Mesodermal cell (in vitro differentiated cells): Measurements from ENCODE around the gene INSM2.
A peak's percentile ranks its signal among the peaks of the same experiment; 100 is the strongest.

Source experiments
- H3K27ac ChIP-seq: 2 replicates; pipeline ENCODE4 v1.7.0; 2013; ENCODE audit warnings: mild to moderate bottlenecking, low read depth, low read length, moderate library complexity; ENCODE audit not compliant: severe bottlenecking
- H3K36me3 ChIP-seq: 2 replicates; pipeline ENCODE4 v1.7.1; 2013; ENCODE audit warnings: mild to moderate bottlenecking, low read length, moderate library complexity; ENCODE audit not compliant: control insufficient read depth, insufficient read depth
- H3K4me1 ChIP-seq: one replicate; pipeline ENCODE4 v1.7.1; 2013; ENCODE audit warnings: mild to moderate bottlenecking, low read length; ENCODE audit not compliant: insufficient read depth, control insufficient read depth, poor library complexity, severe bottlenecking
- H3K4me3 ChIP-seq: 2 replicates; pipeline ENCODE4 v1.7.0; 2013; ENCODE audit warnings: low read length, control low read depth, mild to moderate bottlenecking; ENCODE audit not compliant: insufficient read depth, poor library complexity, severe bottlenecking; ENCODE audit errors: extremely low read depth
- H3K9me3 ChIP-seq: 2 replicates; pipeline ENCODE4 v1.7.1; 2013; ENCODE audit warnings: mild to moderate bottlenecking, low read length, moderate library complexity; ENCODE audit not compliant: control insufficient read depth
- WGBS, 2 experiments: methylation state at CpG; one replicate each; pipeline ENCODE4 v1.1.5; 2013; ENCODE audit warnings: missing lambda C conversion rate in 2 of 2; ENCODE audit not compliant: insufficient coverage in 2 of 2; 5-methylcytosine and 5-hydroxymethylcytosine counted together

INSM2 gene

DNA sequence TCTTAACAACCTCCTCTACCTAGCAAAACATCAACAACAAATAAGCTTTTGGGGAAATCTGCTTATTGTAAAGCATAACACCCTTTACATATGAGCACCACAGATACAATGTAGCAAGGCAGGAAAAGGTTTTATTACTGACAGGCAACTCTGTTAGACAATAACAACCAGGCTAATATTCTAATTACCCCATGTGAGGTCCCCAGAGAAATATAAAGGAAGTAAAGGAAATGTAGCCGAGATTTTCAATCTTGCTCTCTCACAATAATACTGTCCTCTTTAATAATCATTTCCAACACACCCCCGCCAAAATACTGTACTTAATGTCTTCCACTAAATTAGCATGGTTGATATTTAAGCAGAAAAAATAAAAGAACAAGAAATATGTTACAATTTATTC, 14.0 kb upstream of the INSM2 start:
- no CpG with 5 or more reads among the region's 2 CpGs for WGBS, 2 experiments
- Histone ChIP-seq H3K4me1 (no peaks in the 10 kb centered on the region), H3K36me3 (no peaks in the 10 kb centered on the region)

DNA sequence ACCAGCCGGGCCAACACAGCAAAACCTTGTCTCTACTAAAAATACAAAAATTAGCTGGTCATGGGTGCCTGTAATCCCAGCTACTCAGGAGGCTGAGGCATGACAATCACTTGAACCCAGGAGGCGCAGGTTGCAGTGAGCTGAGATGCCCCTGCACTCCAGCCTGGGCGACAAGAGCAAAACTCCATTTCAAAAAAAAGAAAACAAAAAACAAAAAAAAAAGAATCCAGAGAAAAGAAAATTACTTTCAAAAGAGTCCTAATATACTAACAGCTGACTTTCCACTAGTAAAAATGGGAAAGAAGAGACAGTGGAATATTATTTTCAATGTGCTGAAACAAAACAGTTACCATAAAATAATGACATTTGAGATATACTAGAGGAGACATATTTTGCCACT, 8.3 kb upstream of the INSM2 start:
- Histone ChIP-seq H3K27ac (no peak overlapping the region), H3K9me3 (no peaks in the 10 kb centered on the region), H3K4me1 (peaks cover under 1% of the 10 kb centered on the region), H3K36me3 (no peaks in the 10 kb centered on the region), H3K4me3 (no peak overlapping the region)
- 83% methylated on average over 2 of the region's 3 CpGs; no CpG with 5 or more reads in 1 of the 2 experiments for WGBS, 2 experiments

More for the DNA sequence above, 14.0 kb upstream of the INSM2 start:
- Histone ChIP-seq H3K4me3 (no peak overlapping the region), H3K9me3 (no peaks in the 10 kb centered on the region), H3K27ac (no peak overlapping the region)

DNA sequence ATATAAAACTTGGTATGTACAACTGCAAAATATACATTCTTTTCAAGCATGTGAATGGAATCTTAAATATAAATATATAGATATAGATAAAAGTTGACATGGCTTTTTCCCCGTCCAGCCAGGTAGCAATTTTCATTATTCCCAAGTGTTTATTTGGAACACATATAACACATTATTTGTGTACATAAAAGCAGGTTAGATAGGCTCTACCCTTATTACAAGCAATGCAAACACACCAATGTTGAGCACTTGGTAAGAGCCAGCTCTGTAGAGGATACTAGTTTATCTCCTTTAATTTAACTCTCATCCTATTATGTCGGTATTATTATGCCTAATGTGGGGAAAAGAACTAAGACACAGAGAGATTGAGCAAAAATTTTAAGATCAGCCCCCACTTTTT, 7.0 kb upstream of the INSM2 start:
- WGBS, 2 experiments: no CpG with 5 or more reads among the region's 2 CpGs
- H3K27ac ChIP-seq: no peak overlapping the region
- H3K36me3 ChIP-seq: no peaks in the 10 kb centered on the region
- H3K9me3 ChIP-seq: no peaks in the 10 kb centered on the region
- peaks cover 3% of the 10 kb centered on the region for H3K4me1 ChIP-seq
- no peak overlapping the region for H3K4me3 ChIP-seq

DNA sequence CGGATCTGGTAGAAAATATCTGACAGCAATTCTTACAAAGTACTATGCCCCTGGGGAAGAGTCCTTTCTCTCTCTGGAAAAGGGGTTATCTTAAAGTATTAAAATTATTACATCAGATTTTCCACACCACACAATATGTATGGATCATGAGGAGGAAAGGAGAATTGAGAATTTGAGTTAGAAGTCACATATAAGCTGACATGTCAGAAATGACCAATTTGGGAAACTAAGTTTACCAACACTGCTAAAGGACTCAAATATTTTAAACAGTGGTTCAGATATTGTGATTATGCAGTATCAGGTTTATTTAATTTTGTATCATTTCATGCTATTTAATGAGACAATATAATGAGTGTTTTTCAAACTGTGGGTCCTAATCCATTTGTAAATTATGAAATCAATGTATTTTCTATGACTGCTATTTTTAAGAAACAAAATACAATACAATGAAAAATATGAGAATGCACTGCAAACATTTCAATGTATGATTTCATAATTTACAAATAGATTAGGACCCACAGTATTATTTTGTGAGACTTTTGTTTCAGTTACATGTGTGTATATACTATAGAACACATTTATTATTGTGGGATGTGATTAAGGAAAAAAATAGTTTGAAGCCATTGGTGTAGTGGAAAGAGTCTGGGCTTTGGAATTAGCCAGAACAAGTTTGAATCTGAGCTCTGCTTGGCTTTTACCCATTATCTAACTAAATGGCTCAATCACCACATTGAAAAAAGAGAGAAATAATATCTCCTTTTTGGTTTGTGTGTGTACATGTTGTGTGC, 1.8 kb upstream of the INSM2 start:
- Histone ChIP-seq H3K4me3 (no peak overlapping the region), H3K27ac (no peak overlapping the region), H3K4me1 (peaks cover 15% of the 10 kb centered on the region), H3K36me3 (no peaks in the 10 kb centered on the region), H3K9me3 (no peaks in the 10 kb centered on the region)
- WGBS, 2 experiments: no CpG with 5 or more reads among the region's 1 CpG

DNA sequence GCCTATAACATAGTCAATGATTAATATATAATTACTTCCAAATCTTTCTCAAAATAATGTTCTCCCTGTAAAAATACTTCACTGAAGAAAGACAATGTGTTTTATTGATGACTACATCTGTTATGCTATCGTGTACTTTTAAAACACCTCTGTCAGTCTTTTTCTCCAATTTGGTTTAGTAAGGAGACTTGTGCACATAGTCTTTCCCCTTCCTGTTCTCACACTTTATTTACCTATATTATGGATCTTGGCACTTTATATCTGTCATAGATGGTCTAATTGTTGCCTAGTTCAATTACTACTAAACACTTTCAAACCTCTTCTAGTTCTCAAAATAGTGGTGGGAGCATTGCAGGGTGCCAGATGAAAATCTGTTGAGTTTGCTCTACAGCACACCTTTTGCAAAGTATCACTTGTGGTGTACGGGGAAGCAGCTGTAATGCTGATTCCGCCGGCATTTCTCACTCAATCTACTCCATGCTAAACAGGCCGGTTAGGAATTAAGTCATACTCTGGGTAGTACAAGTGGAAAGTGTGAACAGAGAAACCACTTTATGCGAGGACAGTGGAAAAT, 1.1 kb upstream of the INSM2 start:
- Histone ChIP-seq H3K4me3 (peak overlapping the region; percentile 43), H3K36me3 (no peaks in the 10 kb centered on the region), H3K4me1 (peaks cover 15% of the 10 kb centered on the region), H3K27ac (no peak overlapping the region), H3K9me3 (no peaks in the 10 kb centered on the region)
- WGBS, 2 experiments: 0% methylated on average over 1 of the region's 6 CpGs; no CpG with 5 or more reads in 1 of the 2 experiments

DNA sequence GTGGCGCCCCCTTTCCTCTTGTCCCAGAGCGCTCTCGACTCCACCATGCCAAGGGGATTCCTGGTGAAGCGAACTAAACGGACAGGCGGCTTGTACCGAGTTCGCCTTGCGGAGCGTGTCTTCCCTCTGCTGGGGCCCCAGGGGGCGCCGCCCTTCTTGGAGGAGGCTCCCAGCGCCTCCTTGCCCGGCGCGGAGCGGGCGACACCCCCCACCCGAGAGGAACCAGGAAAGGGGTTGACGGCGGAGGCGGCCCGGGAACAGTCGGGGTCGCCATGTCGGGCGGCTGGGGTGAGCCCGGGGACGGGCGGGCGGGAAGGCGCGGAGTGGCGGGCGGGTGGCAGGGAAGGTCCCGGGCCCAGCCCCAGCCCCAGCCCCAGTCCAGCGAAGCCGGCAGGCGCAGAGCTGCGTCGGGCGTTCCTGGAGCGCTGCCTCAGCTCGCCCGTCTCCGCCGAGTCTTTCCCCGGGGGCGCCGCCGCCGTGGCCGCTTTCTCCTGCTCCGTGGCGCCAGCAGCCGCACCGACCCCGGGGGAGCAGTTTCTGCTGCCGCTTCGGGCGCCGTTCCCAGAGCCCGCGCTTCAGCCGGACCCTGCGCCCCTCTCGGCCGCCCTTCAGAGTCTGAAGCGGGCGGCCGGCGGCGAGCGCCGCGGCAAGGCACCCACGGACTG, 376 bp downstream of the INSM2 start:
- no peaks in the 10 kb centered on the region for H3K36me3 ChIP-seq
- no peak overlapping the region for H3K27ac ChIP-seq
- WGBS, 2 experiments: 2 to 3% methylated on average over 60 to 69 of the region's 77 CpGs
- no peaks in the 10 kb centered on the region for H3K9me3 ChIP-seq
- H3K4me3 ChIP-seq: peak overlapping the region; percentile 43
- peaks cover 15% of the 10 kb centered on the region for H3K4me1 ChIP-seq

DNA sequence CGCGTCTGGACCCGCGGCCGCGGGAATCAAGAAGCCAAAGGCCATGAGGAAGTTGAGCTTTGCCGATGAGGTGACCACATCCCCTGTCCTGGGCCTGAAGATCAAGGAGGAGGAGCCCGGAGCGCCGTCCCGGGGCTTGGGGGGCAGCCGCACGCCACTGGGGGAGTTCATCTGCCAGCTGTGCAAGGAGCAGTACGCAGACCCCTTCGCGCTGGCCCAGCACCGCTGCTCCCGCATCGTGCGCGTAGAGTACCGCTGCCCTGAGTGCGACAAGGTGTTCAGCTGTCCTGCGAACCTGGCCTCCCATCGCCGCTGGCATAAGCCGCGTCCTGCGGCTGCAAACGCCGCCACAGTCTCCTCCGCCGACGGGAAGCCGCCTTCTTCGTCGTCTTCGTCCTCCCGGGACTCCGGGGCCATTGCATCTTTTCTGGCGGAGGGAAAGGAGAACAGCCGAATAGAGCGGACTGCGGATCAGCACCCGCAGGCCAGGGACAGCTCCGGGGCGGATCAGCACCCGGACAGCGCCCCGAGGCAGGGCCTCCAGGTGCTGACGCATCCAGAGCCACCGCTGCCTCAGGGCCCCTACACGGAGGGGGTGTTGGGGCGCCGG, 1.0 kb downstream of the INSM2 start:
- H3K9me3 ChIP-seq: no peaks in the 10 kb centered on the region
- peak overlapping the region; percentile 43 for H3K4me3 ChIP-seq
- 3 to 4% methylated on average over 34 to 54 of the region's 55 CpGs for WGBS, 2 experiments

DNA sequence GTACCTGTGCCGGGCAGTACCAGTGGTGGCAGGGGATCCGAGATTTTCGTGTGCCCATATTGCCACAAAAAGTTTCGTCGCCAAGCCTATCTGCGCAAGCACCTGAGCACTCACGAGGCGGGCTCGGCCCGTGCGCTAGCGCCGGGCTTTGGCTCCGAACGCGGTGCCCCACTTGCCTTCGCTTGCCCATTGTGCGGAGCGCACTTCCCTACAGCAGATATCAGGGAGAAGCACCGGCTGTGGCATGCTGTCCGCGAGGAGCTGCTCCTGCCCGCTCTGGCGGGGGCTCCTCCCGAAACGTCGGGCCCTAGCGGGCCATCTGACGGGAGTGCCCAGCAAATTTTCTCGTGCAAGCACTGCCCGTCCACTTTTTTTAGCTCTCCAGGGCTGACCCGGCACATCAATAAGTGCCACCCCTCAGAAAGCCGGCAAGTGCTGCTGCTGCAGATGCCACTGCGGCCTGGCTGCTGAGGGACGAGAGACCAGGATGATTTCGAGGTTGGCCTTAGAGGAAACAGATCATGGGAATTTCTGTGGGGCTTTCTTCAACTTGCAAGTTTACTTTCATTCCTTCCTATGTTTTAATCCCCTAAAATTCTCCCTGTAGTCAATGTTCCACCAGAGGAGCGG, 1.6 kb downstream of the INSM2 start:
- Histone ChIP-seq H3K9me3 (no peaks in the 10 kb centered on the region), H3K27ac (no peak overlapping the region), H3K36me3 (no peaks in the 10 kb centered on the region), H3K4me3 (peak overlapping the region; percentile 14), H3K4me1 (peaks cover 15% of the 10 kb centered on the region)
- 6 to 9% methylated on average over 31 to 35 of the region's 37 CpGs for WGBS, 2 experiments

More for the DNA sequence above, 1.0 kb downstream of the INSM2 start:
- Histone ChIP-seq H3K27ac (no peak overlapping the region), H3K4me1 (peaks cover 15% of the 10 kb centered on the region), H3K36me3 (no peaks in the 10 kb centered on the region)

DNA sequence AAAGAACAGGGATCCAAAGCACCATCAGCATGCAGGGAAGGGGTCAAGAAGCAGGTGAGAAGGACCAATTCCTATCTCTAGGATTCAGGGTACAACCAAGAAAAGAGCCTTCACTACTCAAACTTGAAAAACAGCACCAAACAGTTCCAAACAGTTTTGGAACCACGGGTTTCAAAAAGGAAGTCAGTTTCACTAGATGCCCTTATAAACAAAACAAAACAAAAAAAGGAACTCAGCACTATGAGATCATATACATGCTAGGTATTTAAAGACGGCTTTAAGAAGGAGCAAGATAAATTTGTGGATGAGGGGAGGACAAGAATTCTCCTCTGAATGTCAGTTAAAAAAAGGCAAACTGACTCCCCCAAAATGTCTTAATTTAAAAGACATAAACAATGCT, 6.0 kb downstream of the INSM2 start:
- Histone ChIP-seq H3K4me3 (no peak overlapping the region), H3K4me1 (peaks cover 7% of the 10 kb centered on the region), H3K36me3 (no peaks in the 10 kb centered on the region), H3K9me3 (no peaks in the 10 kb centered on the region), H3K27ac (no peak overlapping the region)
- WGBS, 2 experiments: 80% methylated on average over 1 of the region's 2 CpGs; no CpG with 5 or more reads in 1 of the 2 experiments

DNA sequence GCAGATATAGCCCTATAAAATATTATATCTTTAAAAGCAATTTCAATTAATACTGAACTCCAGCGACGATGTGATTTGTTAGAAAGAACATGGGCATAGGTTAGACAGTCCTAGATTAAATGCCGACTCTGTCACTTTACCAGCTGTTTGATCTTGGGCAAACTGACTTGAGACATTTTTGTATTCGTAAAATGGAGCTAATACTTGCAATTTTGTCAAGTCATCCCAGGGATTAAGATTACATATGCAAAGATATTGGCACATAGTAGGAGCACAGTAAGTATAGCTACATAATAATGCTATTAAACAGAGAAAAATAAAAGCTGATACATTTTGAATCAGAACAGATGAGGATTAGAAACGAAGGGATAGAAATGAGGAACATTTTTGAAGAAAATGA, 9.0 kb downstream of the INSM2 start:
- H3K4me1 ChIP-seq: no peaks in the 10 kb centered on the region
- WGBS, 2 experiments: 100% methylated on average over 1 of the region's 5 CpGs

More for the DNA sequence above, 9.0 kb downstream of the INSM2 start:
- Histone ChIP-seq H3K4me3 (no peak overlapping the region), H3K36me3 (no peaks in the 10 kb centered on the region), H3K27ac (no peak overlapping the region), H3K9me3 (no peaks in the 10 kb centered on the region)
